GM23248 (cell line): ENCODE measurements around the gene RNFT2. TPM values are rescaled to one million over a fixed set of nuclear protein-coding genes. Genes with fewer than 3 reads are reported as not detected.

Experiments used
- DNase-seq: peaks from one replicate; pipeline ENCODE4 v3.0.0-alpha.2; 2015
- H2AFZ ChIP-seq: fragments of 200-600 bp; sonication (generic); 2 replicates; pipeline ENCODE4 v1.6.1; 2016; ENCODE audit warnings: antibody characterized with exemption
- H3F3A ChIP-seq: fragments of 200-600 bp; sonication (generic); 2 replicates; pipeline ENCODE4 v1.6.1; 2016; ENCODE audit warnings: mild to moderate bottlenecking, antibody characterized with exemption, mixed run types; ENCODE audit not compliant: insufficient read depth
- H3K27ac ChIP-seq: fragments of 200-600 bp; sonication (generic); 2 replicates; pipeline ENCODE4 v1.5.1; 2016; ENCODE audit warnings: mild to moderate bottlenecking
- H3K27me3 ChIP-seq: fragments of 200-600 bp; sonication (generic); replicated peaks from 2 replicates; pipeline ENCODE4 v1.6.1; 2016; ENCODE audit warnings: mild to moderate bottlenecking; ENCODE audit not compliant: insufficient read depth
- H3K36me3 ChIP-seq: fragments of 200-600 bp; sonication (generic); 2 replicates; pipeline ENCODE4 v1.6.1; 2016; ENCODE audit warnings: low read depth, mild to moderate bottlenecking
- H3K4me1 ChIP-seq: fragments of 200-600 bp; sonication (generic); 2 replicates; pipeline ENCODE4 v1.6.1; 2016; ENCODE audit warnings: mild to moderate bottlenecking; ENCODE audit not compliant: insufficient read depth
- H3K4me2 ChIP-seq: fragments of 200-600 bp; sonication (generic); one replicate; pipeline ENCODE4 v1.6.1; 2016; ENCODE audit warnings: mild to moderate bottlenecking; ENCODE audit not compliant: unreplicated experiment
- H3K4me3 ChIP-seq: fragments of 200-600 bp; sonication (generic); 2 replicates; pipeline ENCODE4 v1.5.1; 2016; ENCODE audit warnings: mild to moderate bottlenecking
- H3K79me2 ChIP-seq: fragments of 200-600 bp; sonication (generic); 2 replicates; pipeline ENCODE4 v1.6.1; 2016; ENCODE audit warnings: mild to moderate bottlenecking; ENCODE audit not compliant: insufficient read depth
- H3K9ac ChIP-seq: fragments of 200-600 bp; sonication (generic); 2 replicates; pipeline ENCODE4 v1.6.1; 2016; ENCODE audit warnings: mild to moderate bottlenecking
- H3K9me2 ChIP-seq: fragments of 200-600 bp; sonication (generic); 2 replicates; pipeline ENCODE4 v1.6.1; 2016; ENCODE audit warnings: mixed run types, mild to moderate bottlenecking, moderate library complexity; ENCODE audit not compliant: insufficient read depth
- H3K9me3 ChIP-seq: fragments of 200-600 bp; sonication (generic); one replicate; pipeline ENCODE4 v1.6.1; 2017; ENCODE audit warnings: low read depth
- H4K20me1 ChIP-seq: fragments of 200-600 bp; sonication (generic); 2 replicates; pipeline ENCODE4 v1.6.0; 2016; ENCODE audit not compliant: insufficient read depth
- EZH2 ChIP-seq: fragments of 200-600 bp; sonication (generic); IDR thresholded peaks from 2 replicates; pipeline ENCODE4 v1.6.1; 2018; ENCODE audit warnings: antibody characterized with exemption, mild to moderate bottlenecking; ENCODE audit not compliant: insufficient read depth, poor library complexity, severe bottlenecking
- EZH2phosphoT487 ChIP-seq: fragments of 200-600 bp; sonication (generic); IDR thresholded peaks from 2 replicates; pipeline ENCODE4 v1.6.1; 2018; ENCODE audit warnings: antibody characterized with exemption, moderate library complexity, mild to moderate bottlenecking, low read depth; ENCODE audit not compliant: insufficient read depth
- WGBS, 2 experiments: methylation state at CpG; one replicate each; pipeline ENCODE4 v1.1.6; 2015 to 2017; ENCODE audit warnings: low lambda C conversion rate in 2 of 2, low coverage in 1 of 2; ENCODE audit errors: missing lambda C conversion rate in 2 of 2; 5-methylcytosine and 5-hydroxymethylcytosine counted together
- in situ Hi-C: fragments of 300-500 bp; cut with MboI; formaldehyde crosslinking; loops from 2 replicates; pipeline ENCODE4 v1.15.0; 2020
- polyA plus RNA-seq: library from polyadenylated mRNA; unstranded; fragments of >200 nt; fragmentation: Nextera tagmentation; extraction: Ambion mirVana; gene quantifications from 2 replicates; pipeline ENCODE4 v1.2.1, GENCODE V29; 2016
- small RNA-seq: library from RNA; depleted of rRNA; stranded (forward); fragments of <200 nt; gene quantifications from one replicate; pipeline ENCODE3, GENCODE V24; 2014; ENCODE audit warnings: low read depth, low replicate concordance
- total RNA-seq: library from RNA; depleted of rRNA; stranded (reverse); fragments of >200 nt; shearing (Covaris generic); gene quantifications from 2 replicates; pipeline ENCODE4 v1.2.3, GENCODE V29; 2014; rRNA removed

Gene RNFT2
- total and polyA plus RNA-seq, 2 experiments from 2014 or later = 0.24 to 0.43 TPM

- DNase-seq = peak; percentile 30
- no peak for TF ChIP-seq EZH2
- TF ChIP-seq EZH2phosphoT487 = no peak
- no peaks in the 10 kb centered on the region for H3K4me1 ChIP-seq
- H3K36me3 ChIP-seq = no peaks in the 10 kb centered on the region
- H3K79me2 ChIP-seq = no peaks in the 10 kb centered on the region
- no peak overlapping the region for H3K9ac ChIP-seq
- no peaks in the 10 kb centered on the region for H3K9me3 ChIP-seq
- peaks cover 5% of the 10 kb centered on the region for H3K27me3 ChIP-seq
- H4K20me1 ChIP-seq = no peaks in the 10 kb centered on the region
- H3K4me3 ChIP-seq = no peak overlapping the region
- no peak overlapping the region for H3K4me2 ChIP-seq
- no peak overlapping the region for H2AFZ ChIP-seq
- H3K9me2 ChIP-seq = no peaks in the 10 kb centered on the region
- no peaks in the 10 kb centered on the region for H3F3A ChIP-seq
- no peak overlapping the region for H3K27ac ChIP-seq
- 32 to 35% methylated on average over 7 of the region's 7 CpGs for WGBS, 2 experiments
- in situ Hi-C loops = no loop called here
Observed at GRCh38 chr12:116896411-116896924, 158.4 kb downstream of the RNFT2 start.

- 31 to 35% methylated on average over 4 of the region's 4 CpGs for WGBS, 2 experiments
- no peak for DNase-seq
- no peaks in the 10 kb centered on the region for H3K36me3 ChIP-seq
- H3K79me2 ChIP-seq = no peaks in the 10 kb centered on the region
- H4K20me1 ChIP-seq = no peaks in the 10 kb centered on the region
- H3F3A ChIP-seq = no peaks in the 10 kb centered on the region
- H3K9me2 ChIP-seq = no peaks in the 10 kb centered on the region
- H3K27ac ChIP-seq = no peak overlapping the region
- H3K27me3 ChIP-seq = peaks cover 5% of the 10 kb centered on the region
- H3K4me1 ChIP-seq = no peaks in the 10 kb centered on the region
- H3K9ac ChIP-seq = no peak overlapping the region
- H3K4me2 ChIP-seq = no peak overlapping the region
- no peak overlapping the region for H2AFZ ChIP-seq
- no peak overlapping the region for H3K4me3 ChIP-seq
- no peak for TF ChIP-seq EZH2
- TF ChIP-seq EZH2phosphoT487 = no peak
- no peaks in the 10 kb centered on the region for H3K9me3 ChIP-seq
- in situ Hi-C loops = no loop called here
Observed at GRCh38 chr12:116897476-116897875, 159.4 kb downstream of the RNFT2 start.

- TF ChIP-seq EZH2 (no peak), EZH2phosphoT487 (no peak)
- peaks cover 5% of the 10 kb centered on the region for H3K27me3 ChIP-seq
- H3K4me2 ChIP-seq = no peak overlapping the region
- H3F3A ChIP-seq = no peaks in the 10 kb centered on the region
- H3K4me1 ChIP-seq = no peaks in the 10 kb centered on the region
- H3K79me2 ChIP-seq = no peaks in the 10 kb centered on the region
- no peak for DNase-seq
- no peaks in the 10 kb centered on the region for H3K9me2 ChIP-seq
- in situ Hi-C loops = no loop called here
- no peaks in the 10 kb centered on the region for H3K9me3 ChIP-seq
- no peaks in the 10 kb centered on the region for H3K36me3 ChIP-seq
- no peak overlapping the region for H3K27ac ChIP-seq
- H4K20me1 ChIP-seq = no peaks in the 10 kb centered on the region
- H3K9ac ChIP-seq = no peak overlapping the region
- H3K4me3 ChIP-seq = no peak overlapping the region
- WGBS, 2 experiments = 17 to 20% methylated on average over 3 of the region's 3 CpGs
- no peak overlapping the region for H2AFZ ChIP-seq
Observed at GRCh38 chr12:116898669-116899068, 160.6 kb downstream of the RNFT2 start.

DNA sequence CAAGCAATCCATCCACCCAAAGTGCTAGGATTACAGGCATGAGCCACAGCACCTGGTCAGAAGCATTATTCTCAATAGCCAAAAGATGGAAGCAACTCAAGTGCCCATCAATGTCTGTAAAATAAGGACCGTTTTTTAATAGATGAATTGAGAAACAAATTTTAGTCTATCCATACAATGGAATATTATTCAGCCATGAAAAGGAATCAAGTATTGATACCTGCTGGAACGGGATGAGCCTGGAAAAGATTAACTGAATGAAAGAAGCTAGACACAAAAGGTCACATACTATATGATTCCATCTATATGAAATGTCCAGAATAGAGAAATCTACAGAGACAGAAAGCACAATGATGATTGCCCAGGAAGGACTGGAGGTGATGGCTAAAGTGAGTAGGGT lies 163.5 kb downstream of the RNFT2 start:
- in situ Hi-C loops = no loop called here
- Histone ChIP-seq H3K27me3 (peaks cover 5% of the 10 kb centered on the region), H3F3A (no peaks in the 10 kb centered on the region), H3K4me1 (no peaks in the 10 kb centered on the region), H3K4me3 (no peak overlapping the region), H3K9me3 (no peaks in the 10 kb centered on the region), H3K9me2 (no peaks in the 10 kb centered on the region), H3K79me2 (no peaks in the 10 kb centered on the region), H3K9ac (no peak overlapping the region), H2AFZ (no peak overlapping the region), H4K20me1 (no peaks in the 10 kb centered on the region), H3K27ac (no peak overlapping the region), H3K4me2 (no peak overlapping the region), H3K36me3 (no peaks in the 10 kb centered on the region)
- TF ChIP-seq EZH2phosphoT487 (no peak), EZH2 (no peak)
- DNase-seq = no peak
- WGBS, 2 experiments = 51 to 65% methylated on average over 2 of the region's 2 CpGs

Small RNA genes lying within 50 kb of the gene (small RNA-seq; reads per million reads assigned to genes)
- gene RNU6-558P = not detected

Other genes starting within 250 kb of the RNFT2 start
- gene MAP1LC3B2, start 178.9 kb upstream of the RNFT2 start, total RNA-seq = 0.32 and 0.63 TPM in 2 replicates
- 8.4 and 9.0 TPM in 2 replicates for gene MAP1LC3B2, start 178.9 kb upstream of the RNFT2 start, polyA plus RNA-seq
- gene SPRING1, start 246 bp upstream of the RNFT2 start, total RNA-seq = 20.0 and 21.4 TPM in 2 replicates
- 15.4 and 16.8 TPM in 2 replicates for gene SPRING1, start 246 bp upstream of the RNFT2 start, polyA plus RNA-seq
- not detected in 2 replicates for gene HRK, start 143.1 kb downstream of the RNFT2 start, total RNA-seq
- not detected in 2 replicates for gene HRK, start 143.1 kb downstream of the RNFT2 start, polyA plus RNA-seq
- gene FBXW8, start 172.6 kb downstream of the RNFT2 start, total RNA-seq = 23.1 and 27.7 TPM in 2 replicates
- gene FBXW8, start 172.6 kb downstream of the RNFT2 start, polyA plus RNA-seq = 11.0 and 12.7 TPM in 2 replicates